Measurements from ENCODE around the gene AKR1C1.
"Not testable (repeated sequence)": the region's sequence is repeated elsewhere in the genome, so short reads cannot be mapped to it uniquely, and the experiment has no call there.

GRCh38 chr10:4991463-4991862 is 28.2 kb downstream of the AKR1C1 start:
- TF ChIP-seq EZH2 (IDR thresholded peaks at IDR 0.05); POLR2AphosphoS5 (IDR thresholded peaks at IDR 0.05; ENCODE audit: borderline replicate concordance, low read depth, low read length); FOXP2 (optimal IDR thresholded peaks at IDR 0.05; ENCODE audit: control extremely low read depth, extremely low read length, insufficient read depth): not testable (repeated sequence)

Measured in SK-N-MC (cell line).